ENCODE results near the gene SLC35D1.

The SLC35D1 gene

DNA sequence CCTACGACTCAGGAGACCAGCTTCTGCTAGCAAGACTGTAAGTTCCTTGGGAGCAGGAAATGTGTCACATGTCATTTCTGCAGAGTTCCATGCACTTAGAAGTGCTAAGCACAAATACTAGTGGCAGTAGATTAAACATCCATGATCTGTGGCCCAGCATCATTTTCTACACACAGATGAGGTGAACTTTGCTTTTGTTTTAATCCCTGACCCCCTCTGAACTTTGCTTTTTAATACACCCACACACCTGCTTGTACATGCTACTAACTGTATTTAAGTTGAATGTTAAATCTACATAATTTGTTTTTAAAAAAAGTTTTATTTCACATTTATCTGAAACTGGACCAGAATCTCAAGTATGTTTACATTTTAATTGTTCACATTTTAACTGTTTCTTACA is 24.5 kb downstream of the SLC35D1 start:
- no peaks in the 10 kb centered on the region for H3K9me3 ChIP-seq (ENCODE audit: control insufficient read depth, low read length)
- no peak overlapping the region for H3K4me3 ChIP-seq (ENCODE audit: low read depth, low read length)
- H3K27ac ChIP-seq: no peak overlapping the region
- no peaks in the 10 kb centered on the region for H3K27me3 ChIP-seq (ENCODE audit: control insufficient read depth, insufficient read depth, low read length)
- H3K9ac ChIP-seq: no peak overlapping the region
- TF ChIP-seq, protein P1, sequence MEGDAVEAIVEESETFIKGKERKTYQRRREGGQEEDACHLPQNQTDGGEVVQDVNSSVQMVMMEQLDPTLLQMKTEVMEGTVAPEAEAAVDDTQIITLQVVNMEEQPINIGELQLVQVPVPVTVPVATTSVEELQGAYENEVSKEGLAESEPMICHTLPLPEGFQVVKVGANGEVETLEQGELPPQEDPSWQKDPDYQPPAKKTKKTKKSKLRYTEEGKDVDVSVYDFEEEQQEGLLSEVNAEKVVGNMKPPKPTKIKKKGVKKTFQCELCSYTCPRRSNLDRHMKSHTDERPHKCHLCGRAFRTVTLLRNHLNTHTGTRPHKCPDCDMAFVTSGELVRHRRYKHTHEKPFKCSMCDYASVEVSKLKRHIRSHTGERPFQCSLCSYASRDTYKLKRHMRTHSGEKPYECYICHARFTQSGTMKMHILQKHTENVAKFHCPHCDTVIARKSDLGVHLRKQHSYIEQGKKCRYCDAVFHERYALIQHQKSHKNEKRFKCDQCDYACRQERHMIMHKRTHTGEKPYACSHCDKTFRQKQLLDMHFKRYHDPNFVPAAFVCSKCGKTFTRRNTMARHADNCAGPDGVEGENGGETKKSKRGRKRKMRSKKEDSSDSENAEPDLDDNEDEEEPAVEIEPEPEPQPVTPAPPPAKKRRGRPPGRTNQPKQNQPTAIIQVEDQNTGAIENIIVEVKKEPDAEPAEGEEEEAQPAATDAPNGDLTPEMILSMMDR (IDR thresholded peaks at IDR 0.05): no peak
- no peaks in the 10 kb centered on the region for H3K4me1 ChIP-seq
- no peak overlapping the region for H2AFZ ChIP-seq
- H3K4me2 ChIP-seq (ENCODE audit: low read length): no peak overlapping the region
- no peaks in the 10 kb centered on the region for H3K79me2 ChIP-seq
- no peaks in the 10 kb centered on the region for H3K36me3 ChIP-seq (ENCODE audit: control insufficient read depth, insufficient read depth, low read length)

DNA sequence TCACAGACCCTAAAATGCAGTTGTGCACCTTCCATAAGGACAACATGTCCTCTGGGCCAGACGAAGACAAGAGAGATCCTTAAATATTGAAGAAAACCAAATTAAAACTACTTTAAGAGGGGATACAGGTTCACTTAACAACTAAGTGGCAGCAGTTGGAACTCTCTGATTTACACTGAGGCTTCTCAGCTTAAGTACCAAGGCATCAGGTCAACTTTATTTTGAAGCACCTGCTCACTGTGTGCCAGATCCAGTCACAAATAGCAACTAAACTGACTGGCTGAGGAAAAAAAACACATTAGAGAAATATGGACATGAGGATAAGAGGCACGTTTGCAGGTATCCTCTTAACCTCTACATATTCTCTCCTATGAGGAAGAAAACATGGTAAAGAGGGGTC is 33.2 kb downstream of the SLC35D1 start:
- H3K27ac ChIP-seq: no peak overlapping the region
- no peaks in the 10 kb centered on the region for H3K79me2 ChIP-seq
- no peaks in the 10 kb centered on the region for H3K36me3 ChIP-seq (ENCODE audit: control insufficient read depth, insufficient read depth, low read length)
- H3K4me1 ChIP-seq: no peaks in the 10 kb centered on the region
- no peaks in the 10 kb centered on the region for H3K27me3 ChIP-seq (ENCODE audit: control insufficient read depth, insufficient read depth, low read length)
- H3K4me3 ChIP-seq (ENCODE audit: low read depth, low read length): no peak overlapping the region
- no peaks in the 10 kb centered on the region for H3K9me3 ChIP-seq (ENCODE audit: control insufficient read depth, low read length)
- H3K9ac ChIP-seq: no peak overlapping the region
- TF ChIP-seq, protein P1 (IDR thresholded peaks at IDR 0.05): no peak
- no peak overlapping the region for H3K4me2 ChIP-seq (ENCODE audit: low read length)
- no peak overlapping the region for H2AFZ ChIP-seq

DNA sequence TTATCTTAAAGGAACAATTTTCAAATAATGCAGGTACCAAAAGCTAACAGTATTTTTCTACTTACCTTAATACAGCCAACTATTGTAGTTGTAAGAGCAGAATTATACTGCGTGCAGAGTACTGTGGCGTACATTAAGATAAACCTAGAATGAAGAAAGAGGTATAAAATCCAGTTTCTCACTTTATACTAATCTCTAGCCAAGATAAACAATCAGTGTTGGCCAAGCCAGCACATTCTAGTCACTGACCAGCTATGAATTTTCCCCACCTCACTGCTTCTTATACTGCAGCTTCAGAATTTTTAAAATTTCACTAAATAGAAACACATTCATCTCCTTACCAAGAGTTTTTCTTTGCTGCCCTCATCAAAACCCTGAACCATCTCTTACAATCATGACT is 33.6 kb downstream of the SLC35D1 start:
- Histone ChIP-seq H3K36me3 (ENCODE audit: control insufficient read depth, insufficient read depth, low read length) (no peaks in the 10 kb centered on the region), H3K79me2 (no peaks in the 10 kb centered on the region), H2AFZ (no peak overlapping the region), H3K9ac (no peak overlapping the region), H3K27ac (no peak overlapping the region), H3K4me3 (ENCODE audit: low read depth, low read length) (no peak overlapping the region), H3K4me2 (ENCODE audit: low read length) (no peak overlapping the region), H3K9me3 (ENCODE audit: control insufficient read depth, low read length) (no peaks in the 10 kb centered on the region), H3K27me3 (ENCODE audit: control insufficient read depth, insufficient read depth, low read length) (no peaks in the 10 kb centered on the region), H3K4me1 (no peaks in the 10 kb centered on the region)
- TF ChIP-seq, protein P1 (IDR thresholded peaks at IDR 0.05): no peak

DNA sequence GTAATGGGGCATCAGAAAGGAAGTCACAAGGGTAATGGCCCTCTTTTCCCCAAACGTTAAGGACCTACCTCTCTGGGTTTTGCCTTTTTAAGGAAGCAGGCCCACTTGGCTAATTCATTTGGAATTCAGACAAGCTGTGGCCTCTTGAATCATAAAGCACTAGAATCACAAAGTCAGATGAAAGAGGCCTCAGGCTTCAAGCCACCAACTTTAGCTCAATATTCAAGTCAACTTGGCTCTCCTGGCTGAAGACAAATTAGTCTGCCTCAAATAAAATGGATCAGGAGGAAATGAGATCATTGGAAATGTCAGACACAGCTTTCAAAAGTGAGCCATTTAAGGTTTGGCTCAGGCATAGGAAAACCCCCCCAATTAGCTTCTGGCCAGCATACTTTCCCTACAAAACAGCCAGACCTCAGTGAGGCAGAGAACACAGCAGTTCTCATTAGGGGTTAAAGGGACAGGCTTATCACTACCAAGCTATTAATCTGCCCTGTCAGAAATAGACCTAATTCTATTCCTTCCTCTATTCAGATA is 34.3 kb downstream of the SLC35D1 start:
- Histone ChIP-seq H3K4me2 (ENCODE audit: low read length) (no peak overlapping the region), H3K9ac (no peak overlapping the region), H3K9me3 (ENCODE audit: control insufficient read depth, low read length) (no peaks in the 10 kb centered on the region), H3K4me1 (no peaks in the 10 kb centered on the region), H3K79me2 (no peaks in the 10 kb centered on the region), H2AFZ (no peak overlapping the region), H3K27me3 (ENCODE audit: control insufficient read depth, insufficient read depth, low read length) (no peaks in the 10 kb centered on the region), H3K4me3 (ENCODE audit: low read depth, low read length) (no peak overlapping the region), H3K27ac (no peak overlapping the region), H3K36me3 (ENCODE audit: control insufficient read depth, insufficient read depth, low read length) (no peaks in the 10 kb centered on the region)
- TF ChIP-seq, protein P1 (IDR thresholded peaks at IDR 0.05): no peak

DNA sequence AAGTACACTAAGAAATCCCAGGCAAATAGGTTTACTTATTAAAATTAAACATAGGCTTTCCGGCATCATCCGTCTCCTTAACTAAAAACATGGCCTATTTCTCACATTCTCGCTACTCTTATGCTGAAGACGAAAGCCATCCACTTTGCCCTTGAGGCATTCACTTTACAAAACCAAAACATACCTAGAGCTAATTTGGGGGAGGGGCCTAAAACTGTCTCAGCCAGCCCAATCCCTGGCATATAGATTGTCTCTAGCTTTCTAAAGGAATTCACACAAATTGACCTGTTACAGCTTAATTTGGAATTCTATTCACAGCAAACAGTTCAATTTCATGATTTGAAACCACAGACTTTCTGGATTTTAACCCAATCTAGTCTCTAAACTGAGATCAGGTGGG is 34.8 kb downstream of the SLC35D1 start:
- Histone ChIP-seq H3K36me3 (ENCODE audit: control insufficient read depth, insufficient read depth, low read length) (no peaks in the 10 kb centered on the region), H3K4me1 (no peaks in the 10 kb centered on the region), H3K27ac (no peak overlapping the region), H3K4me3 (ENCODE audit: low read depth, low read length) (no peak overlapping the region), H3K9me3 (ENCODE audit: control insufficient read depth, low read length) (no peaks in the 10 kb centered on the region), H2AFZ (no peak overlapping the region), H3K4me2 (ENCODE audit: low read length) (no peak overlapping the region), H3K79me2 (no peaks in the 10 kb centered on the region), H3K27me3 (ENCODE audit: control insufficient read depth, insufficient read depth, low read length) (no peaks in the 10 kb centered on the region), H3K9ac (no peak overlapping the region)
- TF ChIP-seq, protein P1 (IDR thresholded peaks at IDR 0.05): no peak
